Measurements from ENCODE around the gene HDAC8. TPM values are rescaled to one million over a fixed set of nuclear protein-coding genes. Genes with fewer than 3 reads are reported as not detected.
"Not testable (repeated sequence)": the region's sequence is repeated elsewhere in the genome, so short reads cannot be mapped to it uniquely, and the experiment has no call there.

Gene HDAC8
- 27.2 and 33.0 TPM in 2 replicates for total RNA-seq

GRCh38 chrX:72572248-72573157 is at the start of gene HDAC8:
TSS of gene HDAC8 (minus strand) at chrX:72572843. CDS start at chrX:72572761, 82 bp downstream.
- peak; percentile 68 for DNase-seq (ENCODE audit: extremely low read depth, low read depth, low spot score)

GRCh38 chrX:72621625-72622485 is 49.2 kb upstream of the HDAC8 start:
- no peak for DNase-seq (ENCODE audit: extremely low read depth, low read depth, low spot score)

DNA sequence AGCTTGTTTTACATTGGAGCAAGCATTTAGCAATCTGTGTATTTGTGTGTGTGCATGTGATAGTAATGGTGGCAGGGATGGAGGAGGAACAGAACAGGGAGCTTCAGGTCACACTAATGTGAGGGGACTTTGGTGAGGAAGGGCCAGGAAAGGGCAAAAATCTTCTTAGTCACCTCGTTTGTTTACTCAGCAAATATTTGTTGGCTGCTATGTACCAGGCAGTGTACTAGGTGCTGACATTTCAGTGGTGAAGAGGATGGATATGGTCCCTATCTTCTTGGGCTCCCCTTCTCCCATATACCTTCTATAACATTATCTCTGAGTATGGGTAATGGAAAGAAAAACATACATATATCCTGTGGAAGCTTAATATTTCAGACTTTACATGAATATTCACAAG is 48.5 kb upstream of the HDAC8 start:
- no peak for DNase-seq (ENCODE audit: extremely low read depth, low read depth, low spot score)

- peak; percentile 68 for DNase-seq (ENCODE audit: extremely low read depth, low read depth, low spot score)
Observed at GRCh38 chrX:72620550-72621145, 48.0 kb upstream of the HDAC8 start.

GRCh38 chrX:72609313-72609712 is 36.7 kb upstream of the HDAC8 start:
- DNase-seq (ENCODE audit: extremely low read depth, low read depth, low spot score): no peak

- no peak for DNase-seq (ENCODE audit: extremely low read depth, low read depth, low spot score)
Observed at GRCh38 chrX:72604705-72605104, 32.1 kb upstream of the HDAC8 start.

DNA sequence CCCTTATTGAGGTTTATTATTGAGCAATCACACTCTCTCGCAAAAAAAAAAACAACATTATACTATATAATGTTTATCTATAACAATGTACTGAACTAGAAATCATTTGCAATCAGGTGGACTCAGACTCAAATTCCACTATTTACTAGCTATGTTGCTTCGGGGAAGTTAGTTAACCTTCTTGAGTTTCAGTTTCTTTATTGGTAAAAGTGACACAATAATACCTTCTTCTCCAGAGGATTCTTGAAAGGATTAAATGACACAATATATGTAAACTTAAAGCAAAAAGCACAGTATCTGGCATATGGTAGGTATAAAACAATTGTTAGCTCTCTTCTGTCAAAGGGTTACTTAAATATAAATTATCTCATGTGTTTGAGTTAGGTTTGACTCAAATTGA is 31.5 kb upstream of the HDAC8 start:
- no peak for DNase-seq (ENCODE audit: extremely low read depth, low read depth, low spot score)

- not testable (repeated sequence) for DNase-seq (ENCODE audit: extremely low read depth, low read depth, low spot score)
Observed at GRCh38 chrX:72591038-72591437, 18.4 kb upstream of the HDAC8 start.

GRCh38 chrX:72584163-72584562 is 11.5 kb upstream of the HDAC8 start:
- no peak for DNase-seq (ENCODE audit: extremely low read depth, low read depth, low spot score)

DNA sequence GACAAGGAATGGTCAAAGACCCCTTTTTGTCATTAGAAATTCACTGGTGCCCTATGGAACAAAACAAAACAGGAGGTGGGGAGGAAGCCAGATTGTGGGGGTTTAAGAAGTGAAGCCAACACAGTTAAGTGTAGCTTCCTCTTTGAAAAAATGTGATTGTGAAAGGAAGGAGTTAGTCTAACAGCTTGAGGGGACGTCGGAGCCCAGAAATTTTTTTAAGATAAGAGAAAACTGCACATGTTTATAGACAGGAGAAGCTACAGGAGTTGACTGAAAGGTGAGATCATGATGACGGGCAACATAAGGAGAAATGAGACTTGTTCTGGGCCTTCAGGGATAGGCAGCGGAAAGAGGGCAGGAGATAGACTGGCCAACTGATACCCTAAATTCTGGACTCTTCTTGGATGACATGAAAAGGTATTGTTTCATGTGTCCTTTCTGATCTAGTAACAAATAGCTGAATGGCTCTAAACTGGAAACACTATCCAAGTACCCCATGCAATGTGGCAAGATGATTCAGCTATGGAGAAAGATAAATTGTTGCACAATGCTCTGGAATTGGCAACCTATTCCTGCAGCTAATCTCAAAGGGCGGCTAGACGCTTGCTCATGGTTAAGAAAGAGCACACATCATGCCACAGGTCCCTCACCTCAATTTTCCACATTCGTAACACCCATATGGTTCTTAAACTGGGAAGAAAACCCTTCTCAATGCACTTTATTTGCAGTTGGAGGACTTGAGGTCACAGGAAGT is 3.7 kb upstream of the HDAC8 start:
- DNase-seq (ENCODE audit: extremely low read depth, low read depth, low spot score): no peak

DNA sequence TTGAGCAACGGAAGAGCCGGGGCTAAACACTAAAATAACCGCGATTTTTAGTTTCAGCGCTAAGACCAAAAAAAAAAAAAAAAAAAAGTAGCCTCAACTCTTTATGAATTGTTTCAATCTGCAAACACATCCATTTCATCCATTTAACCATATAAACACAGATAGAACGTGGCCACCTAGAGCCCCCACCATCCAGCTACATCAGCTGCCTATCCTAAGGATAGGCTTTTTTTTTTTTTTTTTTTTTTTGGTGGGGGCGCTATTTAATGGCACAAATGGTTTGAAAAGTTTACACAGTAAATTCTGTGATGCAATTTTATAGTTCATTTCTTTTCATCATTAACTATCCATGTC is 492 bp upstream of the HDAC8 start:
- DNase-seq (ENCODE audit: extremely low read depth, low read depth, low spot score): no peak

GRCh38 chrX:72569786-72570185 is 2.9 kb downstream of the HDAC8 start:
- no peak for DNase-seq (ENCODE audit: extremely low read depth, low read depth, low spot score)

- DNase-seq (ENCODE audit: extremely low read depth, low read depth, low spot score): no peak
Observed at GRCh38 chrX:72568406-72569092, 4.1 kb downstream of the HDAC8 start.

DNA sequence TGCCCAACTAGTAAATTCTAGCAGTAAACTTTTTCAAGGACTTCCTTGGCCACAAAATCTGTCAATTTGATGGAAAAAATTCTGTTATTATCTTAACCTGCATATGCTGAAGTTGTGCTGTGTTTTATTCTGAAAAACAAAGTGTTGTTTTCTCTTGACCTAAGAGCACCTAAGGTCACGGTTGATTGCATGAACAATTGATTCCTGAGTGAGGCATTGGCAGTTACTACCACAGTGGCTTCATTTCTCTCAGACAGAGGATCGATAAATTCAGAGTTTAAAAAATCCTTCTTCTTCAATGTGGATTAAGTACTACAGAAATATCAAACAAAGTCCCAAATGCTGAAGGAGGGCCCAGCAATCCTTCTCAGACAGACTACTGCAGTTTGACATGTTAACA is 6.2 kb downstream of the HDAC8 start:
- DNase-seq (ENCODE audit: extremely low read depth, low read depth, low spot score): no peak

- DNase-seq (ENCODE audit: extremely low read depth, low read depth, low spot score): not testable (repeated sequence)
Observed at GRCh38 chrX:72559655-72560054, 13.0 kb downstream of the HDAC8 start.

DNA sequence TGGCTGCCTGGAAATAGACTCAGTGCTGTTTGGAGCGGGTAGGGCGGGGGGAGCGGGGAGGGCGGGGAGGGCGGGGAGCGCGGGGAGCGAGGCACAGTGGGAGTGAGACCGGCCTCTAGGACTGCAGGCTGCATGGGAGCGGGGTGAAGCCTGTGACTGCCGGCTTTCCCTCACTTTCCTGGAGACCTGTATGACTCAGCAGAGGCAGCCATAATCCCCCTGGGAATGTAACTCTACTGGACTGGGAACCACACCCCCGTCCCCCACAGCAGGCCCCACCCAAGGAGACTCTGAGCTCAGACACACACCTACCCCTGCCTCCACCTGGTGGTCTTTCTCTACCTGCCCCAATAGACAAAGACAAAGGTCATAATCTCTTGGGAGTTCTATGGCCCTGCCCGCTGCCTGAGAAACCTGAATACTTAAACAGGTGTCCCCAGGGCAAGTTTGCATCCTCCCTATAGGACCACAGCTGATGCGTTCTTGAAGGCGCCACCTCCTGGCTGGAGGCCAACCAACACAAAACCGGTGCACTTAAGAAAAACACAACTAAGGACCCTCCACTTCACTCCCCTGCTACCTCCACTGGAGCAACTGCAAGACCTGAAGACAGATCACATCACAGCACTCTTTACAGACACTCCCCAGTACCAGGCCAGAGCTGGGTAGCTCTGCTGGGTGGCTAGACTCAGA is 18.0 kb downstream of the HDAC8 start:
- no peak for DNase-seq (ENCODE audit: extremely low read depth, low read depth, low spot score)

GRCh38 chrX:72552443-72552842 is 20.2 kb downstream of the HDAC8 start:
- DNase-seq (ENCODE audit: extremely low read depth, low read depth, low spot score): not testable (repeated sequence)

- DNase-seq (ENCODE audit: extremely low read depth, low read depth, low spot score): no peak
Observed at GRCh38 chrX:72545990-72546389, 26.7 kb downstream of the HDAC8 start.

DNA sequence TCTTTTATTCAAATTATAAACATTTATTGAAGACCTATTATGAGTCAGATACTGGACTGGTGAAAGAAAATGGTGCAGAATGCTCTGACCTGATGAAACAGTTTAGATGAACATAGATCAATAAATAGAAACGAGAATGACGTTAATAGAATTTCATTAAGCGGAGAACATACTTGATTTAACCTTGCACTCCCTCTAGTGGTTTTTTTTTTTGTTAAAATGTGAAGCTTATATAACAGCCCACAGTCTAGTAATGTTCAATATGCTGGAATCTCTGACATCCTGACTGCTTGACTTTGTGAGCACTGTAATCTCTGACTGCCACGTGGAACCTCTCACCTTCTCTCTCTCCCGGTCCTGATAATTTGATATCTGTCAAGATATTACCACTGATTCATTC is 32.3 kb downstream of the HDAC8 start:
- no peak for DNase-seq (ENCODE audit: extremely low read depth, low read depth, low spot score)
